BE2C (cell line): ENCODE data around the gene ASXL3.

Source experiments
- DNase-seq: peaks from one replicate; pipeline ENCODE4 v3.0.0-alpha.2; 2020
- H3K27me3 ChIP-seq: fragments of 250-450 bp; sonication (Bioruptor Pico); 2 replicates; pipeline ENCODE4 v1.5.1; 2020; ENCODE audit warnings: mild to moderate bottlenecking
- H3K36me3 ChIP-seq: fragments of 250-450 bp; sonication (Bioruptor Pico); 2 replicates; pipeline ENCODE4 v1.5.1; 2020; ENCODE audit warnings: mild to moderate bottlenecking
- H3K4me1 ChIP-seq: fragments of 250-450 bp; sonication (Bioruptor Pico); 2 replicates; pipeline ENCODE4 v1.5.1; 2020
- H3K4me3 ChIP-seq: 2 replicates; pipeline ENCODE4 v1.5.1; 2011; ENCODE audit warnings: low read depth, low read length
- H3K9me3 ChIP-seq: fragments of 250-450 bp; sonication (Bioruptor Pico); 2 replicates; pipeline ENCODE4 v1.5.1; 2020
- CTCF ChIP-seq: IDR thresholded peaks from 2 replicates; pipeline ENCODE4 v1.5.1; 2012; ENCODE audit warnings: mild to moderate bottlenecking, low read depth, low read length

ASXL3 gene

GRCh38 chr18:33627114-33627513, 49.1 kb downstream of the ASXL3 start:
- H3K4me3 ChIP-seq: no peak overlapping the region
- no peak for TF ChIP-seq CTCF
- H3K27me3 ChIP-seq: no peaks in the 10 kb centered on the region
- H3K9me3 ChIP-seq: no peaks in the 10 kb centered on the region
- H3K36me3 ChIP-seq: no peaks in the 10 kb centered on the region
- H3K4me1 ChIP-seq: no peaks in the 10 kb centered on the region
- DNase-seq: no peak

- Histone ChIP-seq H3K4me1 (no peaks in the 10 kb centered on the region), H3K4me3 (no peak overlapping the region), H3K9me3 (no peaks in the 10 kb centered on the region), H3K27me3 (no peaks in the 10 kb centered on the region), H3K36me3 (no peaks in the 10 kb centered on the region)
- TF ChIP-seq CTCF: no peak
- DNase-seq: no peak
Measured at GRCh38 chr18:33630476-33630875, 52.5 kb downstream of the ASXL3 start.

- H3K9me3 ChIP-seq: no peaks in the 10 kb centered on the region
- no peak for TF ChIP-seq CTCF
- H3K36me3 ChIP-seq: no peaks in the 10 kb centered on the region
- H3K27me3 ChIP-seq: no peaks in the 10 kb centered on the region
- no peak for DNase-seq
- H3K4me1 ChIP-seq: no peaks in the 10 kb centered on the region
- H3K4me3 ChIP-seq: no peak overlapping the region
Measured at GRCh38 chr18:33641141-33641540, 63.1 kb downstream of the ASXL3 start.

GRCh38 chr18:33644494-33644893, 66.5 kb downstream of the ASXL3 start:
- DNase-seq: no peak
- no peaks in the 10 kb centered on the region for H3K4me1 ChIP-seq
- H3K9me3 ChIP-seq: no peaks in the 10 kb centered on the region
- no peak overlapping the region for H3K4me3 ChIP-seq
- no peak for TF ChIP-seq CTCF
- no peaks in the 10 kb centered on the region for H3K36me3 ChIP-seq
- no peaks in the 10 kb centered on the region for H3K27me3 ChIP-seq

- H3K36me3 ChIP-seq: no peaks in the 10 kb centered on the region
- no peak for TF ChIP-seq CTCF
- no peaks in the 10 kb centered on the region for H3K4me1 ChIP-seq
- no peaks in the 10 kb centered on the region for H3K27me3 ChIP-seq
- no peak overlapping the region for H3K4me3 ChIP-seq
- no peaks in the 10 kb centered on the region for H3K9me3 ChIP-seq
- DNase-seq: no peak
Measured at GRCh38 chr18:33647365-33647764, 69.3 kb downstream of the ASXL3 start.

- DNase-seq: no peak
- TF ChIP-seq CTCF: no peak
- no peaks in the 10 kb centered on the region for H3K4me1 ChIP-seq
- H3K36me3 ChIP-seq: no peaks in the 10 kb centered on the region
- no peak overlapping the region for H3K4me3 ChIP-seq
- H3K9me3 ChIP-seq: no peaks in the 10 kb centered on the region
- H3K27me3 ChIP-seq: no peaks in the 10 kb centered on the region
Measured at GRCh38 chr18:33652635-33653034, 74.6 kb downstream of the ASXL3 start.
